NCI-H2107 treated with DMSO at 0.1 percent for 48 hours (cell line): ENCODE measurements around the gene TMEM9.
"Not testable (repeated sequence)": the region's sequence is repeated elsewhere in the genome, so short reads cannot be mapped to it uniquely, and the experiment has no call there.

Experiments used
- DNase-seq: peaks from one replicate; lab custom pipeline; 2025; ENCODE audit not compliant: unreplicated experiment; lab: John Stamatoyannopoulos, UW

TMEM9 gene

GRCh38 chr1:201175820-201176500 is 21.7 kb upstream of the TMEM9 start:
- no peak for DNase-seq

GRCh38 chr1:201173736-201174135 is 19.5 kb upstream of the TMEM9 start:
- no peak for DNase-seq

GRCh38 chr1:201172999-201173610 is 18.8 kb upstream of the TMEM9 start:
- no peak for DNase-seq

- DNase-seq, result no peak
These were observed 18.1 kb upstream of the TMEM9 start for GRCh38 chr1:201172326-201172725.

- DNase-seq, result peak; percentile 88
These were observed 17.1 kb upstream of the TMEM9 start for GRCh38 chr1:201171063-201172036.

- DNase-seq, result peak; percentile 96
These were observed 16.3 kb upstream of the TMEM9 start for GRCh38 chr1:201170533-201171062.

- no peak for DNase-seq
These were observed 15.8 kb upstream of the TMEM9 start for GRCh38 chr1:201169971-201170532.

GRCh38 chr1:201169203-201169602 is 14.9 kb upstream of the TMEM9 start:
- no peak for DNase-seq

- DNase-seq, result peak; percentile 87
These were observed 13.0 kb upstream of the TMEM9 start for GRCh38 chr1:201167041-201167991.

GRCh38 chr1:201164645-201165044 is 10.4 kb upstream of the TMEM9 start:
- DNase-seq, result no peak

- no peak for DNase-seq
These were observed 9.4 kb upstream of the TMEM9 start for GRCh38 chr1:201163707-201164106.

GRCh38 chr1:201163036-201163435 is 8.8 kb upstream of the TMEM9 start:
- not testable (repeated sequence) for DNase-seq

GRCh38 chr1:201157949-201158348 is 3.7 kb upstream of the TMEM9 start:
- no peak for DNase-seq

- no peak for DNase-seq
These were observed 2.5 kb upstream of the TMEM9 start for GRCh38 chr1:201156819-201157218.

GRCh38 chr1:201156346-201156745 is 2.1 kb upstream of the TMEM9 start:
- no peak for DNase-seq

- no peak for DNase-seq
These were observed 1.1 kb upstream of the TMEM9 start for GRCh38 chr1:201155354-201155753.

GRCh38 chr1:201153474-201154388 is 543 bp downstream of the TMEM9 start:
- DNase-seq, result no peak

- DNase-seq, result peak; percentile 50
These were observed 4.9 kb downstream of the TMEM9 start for GRCh38 chr1:201149400-201149799.
